OCI-LY3 (cell line): ENCODE measurements around the gene PDLIM5.

Experiments
- CTCF ChIP-seq: fragments of 200-600, 300-600 bp; sonication (generic); IDR thresholded peaks from 2 replicates; pipeline ENCODE4 v1.5.1; 2014; ENCODE audit warnings: antibody characterized with exemption, low read length, low read depth
- EZH2phosphoT487 ChIP-seq: fragments of 200-600 bp; shearing (Covaris generic); IDR thresholded peaks from 2 replicates; pipeline ENCODE4 v1.6.1; 2018; ENCODE audit warnings: antibody characterized with exemption, mixed run types, low read depth

- TF ChIP-seq CTCF (no peak), EZH2phosphoT487 (no peak)
Observed at GRCh38 chr4:94623126-94623911, 171.6 kb downstream of the PDLIM5 start.
